GM12872 (cell line): ENCODE results near the gene MYD88.

Experiments used
- TF ChIP-seq, protein P1 (sequence below): IDR thresholded peaks from 3 replicates; pipeline ENCODE4 v1.5.1; 2011; ENCODE audit warnings: low read depth, mild to moderate bottlenecking, low read length, moderate library complexity; ENCODE audit not compliant: insufficient read depth

Gene MYD88

DNA sequence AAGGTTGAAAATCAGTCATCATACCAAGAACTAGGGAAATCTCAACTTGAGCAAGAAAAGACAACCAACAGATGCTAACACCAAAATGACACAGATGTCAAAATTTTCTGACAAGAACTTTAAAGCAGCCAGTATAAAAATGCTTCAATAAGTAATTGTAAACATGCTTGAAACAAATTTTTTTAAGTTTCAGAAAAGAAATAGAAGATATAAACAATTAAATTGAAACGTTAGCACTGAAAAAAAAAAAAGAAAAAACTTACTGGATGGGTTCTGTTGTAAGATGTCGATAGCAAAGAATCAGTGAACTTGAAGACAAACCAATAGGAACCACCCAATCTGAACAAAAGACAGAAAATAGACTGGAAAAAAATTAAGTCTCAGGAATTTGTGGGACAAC lies 8.0 kb downstream of the MYD88 start:
- TF ChIP-seq, protein P1, sequence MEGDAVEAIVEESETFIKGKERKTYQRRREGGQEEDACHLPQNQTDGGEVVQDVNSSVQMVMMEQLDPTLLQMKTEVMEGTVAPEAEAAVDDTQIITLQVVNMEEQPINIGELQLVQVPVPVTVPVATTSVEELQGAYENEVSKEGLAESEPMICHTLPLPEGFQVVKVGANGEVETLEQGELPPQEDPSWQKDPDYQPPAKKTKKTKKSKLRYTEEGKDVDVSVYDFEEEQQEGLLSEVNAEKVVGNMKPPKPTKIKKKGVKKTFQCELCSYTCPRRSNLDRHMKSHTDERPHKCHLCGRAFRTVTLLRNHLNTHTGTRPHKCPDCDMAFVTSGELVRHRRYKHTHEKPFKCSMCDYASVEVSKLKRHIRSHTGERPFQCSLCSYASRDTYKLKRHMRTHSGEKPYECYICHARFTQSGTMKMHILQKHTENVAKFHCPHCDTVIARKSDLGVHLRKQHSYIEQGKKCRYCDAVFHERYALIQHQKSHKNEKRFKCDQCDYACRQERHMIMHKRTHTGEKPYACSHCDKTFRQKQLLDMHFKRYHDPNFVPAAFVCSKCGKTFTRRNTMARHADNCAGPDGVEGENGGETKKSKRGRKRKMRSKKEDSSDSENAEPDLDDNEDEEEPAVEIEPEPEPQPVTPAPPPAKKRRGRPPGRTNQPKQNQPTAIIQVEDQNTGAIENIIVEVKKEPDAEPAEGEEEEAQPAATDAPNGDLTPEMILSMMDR, result no peak

- TF ChIP-seq, protein P1, result no peak
Measured at GRCh38 chr3:38147421-38147820, 9.0 kb downstream of the MYD88 start.

DNA sequence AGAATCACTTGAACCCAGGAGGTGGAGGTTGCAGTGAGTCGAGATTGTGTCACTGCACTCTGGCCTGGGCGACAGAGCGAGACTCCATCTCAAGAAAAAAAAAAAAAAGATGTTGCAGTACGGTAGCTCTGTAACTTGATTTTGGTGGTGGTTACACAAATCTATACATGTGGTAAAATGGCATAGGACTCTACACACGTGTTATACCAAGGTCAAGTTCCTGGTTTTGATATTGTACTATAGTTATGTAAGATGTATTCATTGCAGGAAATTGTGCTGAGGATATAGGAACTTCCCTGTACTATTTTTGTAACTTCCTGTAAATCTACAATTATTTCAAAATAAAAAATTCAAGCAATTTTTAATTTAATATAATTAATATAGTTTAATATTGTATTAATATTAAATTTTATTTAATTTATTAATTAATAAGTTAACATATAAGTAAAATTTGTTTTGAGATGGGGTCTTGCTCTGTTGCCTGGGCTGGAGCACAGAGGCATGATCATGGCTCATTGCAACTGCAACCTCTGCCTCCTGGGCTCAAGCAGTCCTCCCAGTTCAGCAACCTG lies 9.9 kb downstream of the MYD88 start:
- TF ChIP-seq, protein P1, result no peak

- TF ChIP-seq, protein P1, result no peak
Measured at GRCh38 chr3:38149708-38150107, 11.2 kb downstream of the MYD88 start.

DNA sequence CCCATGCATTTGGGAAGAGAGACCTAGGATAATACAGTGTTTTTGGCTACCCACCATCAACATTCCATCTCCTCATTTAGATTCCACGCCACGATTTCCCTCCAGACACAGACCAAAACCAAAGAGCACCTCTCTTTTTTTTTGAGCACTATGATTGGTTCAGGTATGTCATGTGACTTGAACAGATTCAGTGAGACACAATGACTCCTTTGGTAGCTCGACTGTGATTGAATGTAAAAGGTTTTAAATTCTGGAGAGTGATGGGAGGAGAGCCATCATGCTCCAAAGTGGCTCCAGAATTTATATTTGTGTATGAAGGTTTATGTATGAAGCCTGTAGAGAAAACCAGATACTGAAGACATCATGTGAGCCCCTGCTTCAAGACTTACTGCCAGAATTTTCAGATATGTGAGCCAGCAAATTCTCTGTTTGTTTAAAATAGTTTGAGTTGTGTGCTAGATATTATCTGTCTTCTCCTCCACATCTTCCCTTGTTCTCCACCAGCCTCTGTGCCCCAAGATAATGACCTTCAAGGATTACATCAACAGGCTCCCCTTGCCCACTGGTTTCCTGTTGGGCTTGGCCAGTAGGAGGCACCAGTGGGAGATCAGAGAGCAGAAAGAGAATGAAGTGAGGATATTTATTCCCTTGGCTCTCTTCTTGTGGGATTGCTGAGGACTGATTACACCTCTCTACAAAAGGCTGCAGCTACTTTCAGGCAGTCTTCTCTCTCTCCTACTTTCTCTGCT lies 12.5 kb downstream of the MYD88 start:
- TF ChIP-seq, protein P1, result peak; percentile 31; the same call in 1 of the 3 replicates

GRCh38 chr3:38151667-38152265 lies 13.3 kb downstream of the MYD88 start:
- TF ChIP-seq, protein P1, result no peak

DNA sequence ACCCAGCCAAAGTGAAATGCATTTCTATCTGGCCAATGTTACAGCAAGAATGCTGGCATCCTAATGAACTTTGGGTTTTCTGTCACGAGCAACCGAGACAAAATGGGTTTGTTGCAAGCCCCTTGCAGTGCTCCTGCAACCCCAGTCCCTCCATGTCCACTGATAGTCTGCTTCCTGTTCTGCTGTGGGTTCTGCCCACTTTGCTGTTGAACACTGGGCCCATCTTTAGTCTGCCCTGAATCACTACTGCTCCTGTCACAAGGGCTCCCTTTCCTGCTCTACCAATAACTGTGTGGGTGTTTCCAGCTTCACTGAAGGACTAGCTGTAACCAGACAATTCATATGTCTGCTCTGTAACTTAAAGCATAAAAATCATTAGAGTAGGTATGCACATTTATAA lies 14.1 kb downstream of the MYD88 start:
- TF ChIP-seq, protein P1, result no peak
